HG03045 (cell line): ENCODE measurements around the gene ACKR4.
"Not testable (repeated sequence)": the region's sequence is repeated elsewhere in the genome, so short reads cannot be mapped to it uniquely, and the experiment has no call there.

Source experiments
- ATAC-seq: cut with Tn5 transposase; IDR thresholded peaks from one replicate; pipeline ENCODE4 v1.9.1; 2021; ENCODE audit warnings: mild to moderate bottlenecking, moderate library complexity; ENCODE audit not compliant: unreplicated experiment

Gene ACKR4

GRCh38 chr3:132593947-132594323, 3.1 kb upstream of the ACKR4 start:
- ATAC-seq: no peak

- ATAC-seq: no peak
Measured at GRCh38 chr3:132594498-132594897, 2.6 kb upstream of the ACKR4 start.

- ATAC-seq: no peak
Measured at GRCh38 chr3:132595014-132595413, 2.1 kb upstream of the ACKR4 start.

GRCh38 chr3:132596326-132596725, 744 bp upstream of the ACKR4 start:
- ATAC-seq: no peak

DNA sequence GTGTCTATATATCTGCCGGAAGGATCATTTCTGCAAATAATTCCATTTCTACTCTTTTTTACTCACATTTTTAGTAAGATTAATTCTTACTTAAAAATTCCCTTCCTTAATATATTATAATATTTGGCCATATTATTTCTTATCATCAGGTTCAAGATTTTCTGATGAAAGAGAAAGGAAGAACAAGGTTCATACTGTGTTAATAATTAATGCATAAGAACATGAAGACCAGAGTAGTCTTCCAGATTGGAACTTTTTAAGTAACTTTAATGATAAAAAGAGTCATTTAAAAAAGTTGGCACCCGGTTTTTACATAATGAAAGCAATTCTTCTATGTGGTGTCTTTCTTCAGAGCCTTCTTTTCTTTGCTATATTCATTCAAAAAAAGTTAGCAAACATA, 590 bp downstream of the ACKR4 start:
- ATAC-seq: no peak

GRCh38 chr3:132598181-132598580, 1.1 kb downstream of the ACKR4 start:
- no peak for ATAC-seq

DNA sequence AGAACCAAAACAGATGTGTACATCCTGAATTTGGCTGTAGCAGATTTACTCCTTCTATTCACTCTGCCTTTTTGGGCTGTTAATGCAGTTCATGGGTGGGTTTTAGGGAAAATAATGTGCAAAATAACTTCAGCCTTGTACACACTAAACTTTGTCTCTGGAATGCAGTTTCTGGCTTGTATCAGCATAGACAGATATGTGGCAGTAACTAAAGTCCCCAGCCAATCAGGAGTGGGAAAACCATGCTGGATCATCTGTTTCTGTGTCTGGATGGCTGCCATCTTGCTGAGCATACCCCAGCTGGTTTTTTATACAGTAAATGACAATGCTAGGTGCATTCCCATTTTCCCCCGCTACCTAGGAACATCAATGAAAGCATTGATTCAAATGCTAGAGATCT, 3.5 kb downstream of the ACKR4 start:
- not testable (repeated sequence) for ATAC-seq

DNA sequence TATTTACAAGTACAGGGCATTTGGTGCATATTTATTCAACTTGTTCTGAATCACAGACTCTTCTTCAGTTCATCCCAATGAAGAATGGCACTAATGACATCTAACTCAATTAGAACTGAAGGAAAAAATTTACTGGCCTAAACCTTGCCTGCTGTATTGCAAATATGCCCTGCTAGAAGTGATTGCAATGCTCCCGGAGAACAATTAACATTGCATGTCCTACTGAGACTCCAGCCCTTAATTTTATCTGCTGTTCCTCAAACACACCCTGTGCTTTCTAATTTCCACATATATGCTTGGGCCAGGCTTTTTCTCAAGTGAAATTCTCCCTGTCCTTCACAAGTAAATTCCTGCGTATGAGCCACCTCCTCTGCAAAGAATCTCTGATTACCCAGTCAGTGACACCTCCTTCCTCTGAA, 8.3 kb downstream of the ACKR4 start:
- ATAC-seq: no peak

GRCh38 chr3:132606085-132606484, 9.0 kb downstream of the ACKR4 start:
- ATAC-seq: no peak

- not testable (repeated sequence) for ATAC-seq
Measured at GRCh38 chr3:132606620-132607019, 9.6 kb downstream of the ACKR4 start.

DNA sequence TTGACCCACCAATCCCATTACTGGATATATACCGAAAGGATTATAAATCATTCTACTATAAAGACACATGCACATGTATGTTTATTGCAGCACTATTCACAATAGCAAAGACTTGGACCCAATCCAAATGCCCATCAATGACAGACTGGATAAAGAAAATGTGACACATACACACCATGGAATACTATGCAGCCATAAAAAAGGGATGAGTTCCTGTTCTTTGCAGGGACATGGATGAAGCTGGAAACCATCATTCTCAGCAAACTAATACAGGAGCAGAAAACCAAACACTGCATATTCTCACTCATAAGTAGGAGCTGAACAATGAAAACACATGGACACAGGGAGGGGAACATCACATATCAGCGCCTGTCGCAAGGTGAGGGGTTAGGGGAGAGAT, 18.2 kb downstream of the ACKR4 start:
- ATAC-seq: not testable (repeated sequence)

GRCh38 chr3:132615881-132616280, 18.8 kb downstream of the ACKR4 start:
- no peak for ATAC-seq

DNA sequence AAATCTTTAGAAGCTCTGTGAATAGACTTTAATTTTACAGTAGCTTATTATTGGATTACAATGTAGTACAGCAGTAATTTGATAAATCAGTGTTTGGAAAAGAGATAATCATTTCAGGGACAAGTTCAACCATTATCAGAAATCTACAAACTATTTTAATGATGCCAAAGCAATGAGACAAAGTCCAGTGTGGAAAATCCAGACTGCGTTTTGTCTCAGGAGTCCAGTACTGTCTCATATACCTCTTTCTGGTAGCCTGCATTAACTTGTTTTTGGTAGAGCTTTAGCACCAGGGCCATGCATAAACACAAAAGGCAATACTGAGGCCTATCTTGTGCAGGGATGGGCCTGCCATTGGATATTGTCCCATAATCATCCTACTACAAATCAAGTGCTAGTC, 19.7 kb downstream of the ACKR4 start:
- no peak for ATAC-seq

DNA sequence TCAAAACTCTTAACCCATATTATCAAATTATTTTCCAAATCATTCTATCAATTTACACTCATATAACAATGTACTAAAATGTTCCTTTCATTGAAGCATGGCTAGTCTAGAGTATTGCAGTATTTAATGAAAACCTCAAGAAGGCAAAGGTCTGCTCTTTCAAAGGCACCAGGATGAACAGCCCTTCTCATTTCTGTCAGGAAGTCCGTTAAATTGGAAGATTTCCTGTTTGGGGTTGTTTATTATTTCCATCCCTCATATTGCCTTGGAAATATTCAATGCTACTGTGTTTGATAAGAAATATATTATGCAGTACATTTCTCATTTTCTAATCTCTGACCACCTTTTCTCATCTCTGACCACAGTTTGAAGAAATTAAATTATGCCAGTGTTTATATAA, 25.1 kb downstream of the ACKR4 start:
- no peak for ATAC-seq

- ATAC-seq: no peak
Measured at GRCh38 chr3:132622761-132623160, 25.7 kb downstream of the ACKR4 start.

DNA sequence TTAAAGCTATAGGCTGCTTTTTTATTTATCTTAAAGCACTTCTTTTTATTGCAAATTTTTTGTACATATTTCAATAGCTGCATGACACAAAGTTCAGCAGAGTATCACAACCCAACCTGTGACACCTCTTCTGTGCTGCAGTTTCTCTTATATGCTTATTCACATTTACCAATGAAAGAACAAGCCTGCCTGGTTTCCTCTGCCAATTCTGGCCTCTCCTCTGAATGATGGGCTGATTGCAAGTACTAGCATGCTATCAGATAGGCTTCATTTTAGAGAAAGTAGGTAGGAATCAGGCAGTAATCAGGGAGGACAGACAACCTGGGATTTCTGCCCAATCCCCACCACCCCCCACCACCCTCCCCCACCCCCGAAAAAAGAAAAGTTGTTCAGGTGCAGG, 26.6 kb downstream of the ACKR4 start:
- ATAC-seq: no peak

DNA sequence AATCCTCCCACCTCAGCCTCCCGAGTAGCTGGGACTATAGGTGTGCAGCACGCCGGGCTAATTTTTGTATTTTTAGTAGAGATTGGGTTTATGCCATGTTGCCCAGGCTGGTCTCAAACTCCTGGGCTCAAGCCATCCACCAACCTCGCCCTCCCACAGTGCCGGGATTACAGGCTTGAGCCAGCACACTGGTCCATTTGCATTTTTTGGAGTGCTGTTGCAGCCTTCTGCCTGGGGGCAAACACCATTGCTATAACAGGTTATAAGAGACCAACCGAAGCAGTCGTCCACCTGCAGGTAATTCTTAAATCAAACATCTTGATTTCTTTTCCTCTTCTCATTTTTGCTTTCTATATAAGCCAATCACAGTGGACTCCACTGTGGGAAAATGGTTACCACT, 27.7 kb downstream of the ACKR4 start:
- ATAC-seq: no peak

DNA sequence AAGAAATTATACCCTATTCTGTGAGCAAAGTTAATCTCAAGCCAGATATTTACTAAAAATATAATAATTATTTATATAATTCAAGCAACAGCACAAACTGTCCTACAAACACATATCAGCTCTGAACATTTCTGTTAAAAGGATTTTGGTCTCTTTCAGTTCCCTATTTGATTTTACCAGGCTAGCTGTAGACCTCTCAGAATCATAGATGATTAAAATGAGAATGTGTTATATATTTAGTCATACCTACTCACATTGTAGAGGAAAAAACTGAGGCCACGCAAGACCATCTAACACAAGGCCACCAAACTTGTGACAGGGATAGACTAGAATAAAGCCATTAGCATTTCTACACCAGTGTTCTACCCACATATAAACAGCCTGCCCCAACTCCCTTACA, 28.5 kb downstream of the ACKR4 start:
- peak; percentile 61 for ATAC-seq

- no peak for ATAC-seq
Measured at GRCh38 chr3:132626955-132627354, 29.9 kb downstream of the ACKR4 start.

DNA sequence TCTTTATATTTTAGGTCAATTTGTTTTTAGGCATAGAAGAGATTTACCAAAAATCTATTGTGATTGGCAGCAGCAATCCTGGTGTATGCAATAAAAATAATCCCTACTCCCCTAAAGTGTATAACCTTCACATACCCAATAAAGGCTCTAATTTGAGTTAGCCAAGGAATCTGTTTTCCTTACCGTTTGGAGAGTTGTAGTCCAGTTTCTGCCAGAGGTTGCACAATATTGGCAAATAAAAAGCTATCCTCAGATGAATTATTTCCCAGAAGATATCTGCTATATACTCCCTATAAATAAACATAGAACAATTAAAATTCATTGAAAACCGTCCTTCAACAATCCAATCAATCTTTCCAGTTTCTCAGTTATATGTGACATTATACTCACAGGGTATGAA, 31.1 kb downstream of the ACKR4 start:
- ATAC-seq: no peak

DNA sequence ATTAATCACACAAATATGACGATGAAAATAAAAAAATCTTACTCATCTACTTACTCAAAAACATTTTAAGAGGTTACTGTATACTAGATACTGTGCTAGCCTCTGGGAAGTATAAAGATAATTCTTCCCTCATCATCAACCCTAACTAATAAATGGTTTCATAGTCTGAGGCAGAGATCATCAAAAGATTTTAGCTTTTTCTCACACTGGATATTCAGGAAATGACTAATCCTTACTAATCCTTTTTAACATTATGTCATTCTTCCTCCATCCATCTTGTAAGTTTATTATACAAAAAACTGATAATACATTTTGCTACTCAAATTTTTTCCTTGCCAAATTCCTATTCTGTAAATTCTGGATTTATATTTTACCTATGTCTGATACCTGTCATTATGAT, 32.9 kb downstream of the ACKR4 start:
- no peak for ATAC-seq

DNA sequence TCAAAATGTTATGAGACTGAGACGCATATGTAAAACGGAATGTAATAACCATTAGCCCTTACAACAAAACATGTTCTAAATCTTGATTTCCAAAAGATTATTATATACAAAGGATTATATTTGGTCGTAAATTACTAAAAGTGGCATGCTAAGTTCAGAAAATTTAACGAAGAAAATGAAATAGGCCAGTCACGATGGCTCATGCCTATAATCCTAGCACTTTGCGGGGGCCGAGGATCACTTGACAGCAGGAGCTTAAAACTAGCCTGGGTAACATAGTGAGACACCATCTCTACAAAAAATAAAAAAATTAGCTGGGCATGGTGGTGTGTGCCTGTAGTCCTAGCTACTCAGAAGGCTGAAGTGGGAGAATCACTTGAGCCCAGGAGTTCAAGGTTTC, 33.5 kb downstream of the ACKR4 start:
- ATAC-seq: no peak

- no peak for ATAC-seq
Measured at GRCh38 chr3:132635052-132635451, 38.0 kb downstream of the ACKR4 start.

DNA sequence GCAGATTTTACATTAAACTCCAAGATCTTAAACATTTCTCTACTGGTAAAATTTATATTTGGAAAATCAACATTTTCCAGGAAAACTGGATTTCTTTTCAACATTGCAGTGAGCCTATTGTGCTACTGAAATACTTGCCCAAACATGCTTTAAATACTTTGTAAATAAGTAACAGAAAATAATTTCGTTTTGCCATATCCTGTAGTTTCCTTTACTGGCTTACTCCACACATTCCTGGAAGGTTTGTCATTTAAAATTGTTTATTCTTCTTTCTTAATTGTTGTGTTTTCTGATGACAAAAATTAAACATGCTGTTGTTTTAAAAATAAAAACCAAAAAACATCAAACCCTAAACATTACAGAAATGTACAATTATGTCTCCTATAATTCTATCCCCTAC, 40.5 kb downstream of the ACKR4 start:
- ATAC-seq: no peak
